Endothelial cell (in vitro differentiated cells): ENCODE results near the gene RABGAP1. TPM values are rescaled to one million over a fixed set of nuclear protein-coding genes. Genes with fewer than 3 reads are reported as not detected.

ENCODE experiments used
- DNase-seq: peaks from one replicate; pipeline ENCODE4 v3.0.0; 2021; ENCODE audit warnings: low spot score
- H3K27ac Mint-ChIP-seq: one replicate; pipeline ENCODE4 v1.8.0; 2021; ENCODE audit warnings: mixed read lengths, inconsistent platforms; ENCODE audit not compliant: unreplicated experiment
- H3K27me3 Mint-ChIP-seq: one replicate; pipeline ENCODE4 v1.8.0; 2021; ENCODE audit warnings: mild to moderate bottlenecking, moderate library complexity, mixed read lengths, inconsistent platforms; ENCODE audit not compliant: unreplicated experiment
- H3K36me3 Mint-ChIP-seq: one replicate; pipeline ENCODE4 v1.8.0; 2021; ENCODE audit warnings: mild to moderate bottlenecking, low read depth, mixed read lengths, inconsistent platforms; ENCODE audit not compliant: unreplicated experiment
- H3K4me1 Mint-ChIP-seq: one replicate; pipeline ENCODE4 v1.8.0; 2021; ENCODE audit warnings: mild to moderate bottlenecking, mixed read lengths, inconsistent platforms; ENCODE audit not compliant: unreplicated experiment
- H3K4me3 Mint-ChIP-seq: one replicate; pipeline ENCODE4 v1.8.0; 2021; ENCODE audit warnings: mild to moderate bottlenecking, mixed read lengths, inconsistent platforms; ENCODE audit not compliant: unreplicated experiment
- H3K9me3 Mint-ChIP-seq: one replicate; pipeline ENCODE4 v1.8.0; 2021; ENCODE audit warnings: mixed read lengths, inconsistent platforms; ENCODE audit not compliant: unreplicated experiment
- CTCF ChIP-seq: fragments of 200-600 bp; sonication (generic); IDR thresholded peaks from one replicate; pipeline ENCODE4 v1.5.0; 2021; ENCODE audit warnings: antibody characterized with exemption; ENCODE audit not compliant: unreplicated experiment
- total RNA-seq: library from RNA; stranded (reverse); fragmentation: NEBNext Ultra II Directional; extraction: Animal tissue kit (Norgen Biotek cat#: 25700); gene quantifications from one replicate; pipeline ENCODE4 v1.2.1, GENCODE V29; 2021; ENCODE audit not compliant: unreplicated experiment

Gene RABGAP1
- total RNA-seq, 1 donor from 2014 or later: 58.2 TPM

- peaks cover 12% of the 10 kb centered on the region for H3K36me3 Mint-ChIP-seq
- no peaks in the 10 kb centered on the region for H3K4me1 Mint-ChIP-seq
- H3K4me3 Mint-ChIP-seq: no peak overlapping the region
- H3K27me3 Mint-ChIP-seq: peaks cover 2% of the 10 kb centered on the region
- TF ChIP-seq CTCF: no peak
- H3K27ac Mint-ChIP-seq: no peak overlapping the region
- DNase-seq: no peak
- no peaks in the 10 kb centered on the region for H3K9me3 Mint-ChIP-seq
These were observed 20.3 kb downstream of the RABGAP1 start for GRCh38 chr9:122961139-122961538.

- H3K9me3 Mint-ChIP-seq: no peaks in the 10 kb centered on the region
- H3K27me3 Mint-ChIP-seq: peaks cover 2% of the 10 kb centered on the region
- peaks cover 14% of the 10 kb centered on the region for H3K36me3 Mint-ChIP-seq
- no peak overlapping the region for H3K4me3 Mint-ChIP-seq
- TF ChIP-seq CTCF: no peak
- H3K27ac Mint-ChIP-seq: no peak overlapping the region
- no peaks in the 10 kb centered on the region for H3K4me1 Mint-ChIP-seq
- no peak for DNase-seq
These were observed 34.4 kb downstream of the RABGAP1 start for GRCh38 chr9:122975196-122975595.

- Mint-ChIP-seq H3K27me3 (no peaks in the 10 kb centered on the region), H3K9me3 (no peaks in the 10 kb centered on the region), H3K4me3 (no peak overlapping the region), H3K27ac (no peak overlapping the region), H3K36me3 (no peaks in the 10 kb centered on the region), H3K4me1 (no peaks in the 10 kb centered on the region)
- no peak for DNase-seq
- no peak for TF ChIP-seq CTCF
These were observed 37.8 kb downstream of the RABGAP1 start for GRCh38 chr9:122978601-122979000.

GRCh38 chr9:122986010-122986409 lies 45.2 kb downstream of the RABGAP1 start:
- Mint-ChIP-seq H3K27ac (no peak overlapping the region), H3K27me3 (peaks cover 2% of the 10 kb centered on the region), H3K9me3 (no peaks in the 10 kb centered on the region), H3K36me3 (peaks cover 9% of the 10 kb centered on the region), H3K4me3 (no peak overlapping the region), H3K4me1 (no peaks in the 10 kb centered on the region)
- no peak for TF ChIP-seq CTCF
- DNase-seq: no peak

GRCh38 chr9:122988141-122988540 lies 47.3 kb downstream of the RABGAP1 start:
- H3K4me3 Mint-ChIP-seq: no peak overlapping the region
- no peak for DNase-seq
- peaks cover 2% of the 10 kb centered on the region for H3K27me3 Mint-ChIP-seq
- no peaks in the 10 kb centered on the region for H3K9me3 Mint-ChIP-seq
- H3K4me1 Mint-ChIP-seq: no peaks in the 10 kb centered on the region
- H3K27ac Mint-ChIP-seq: no peak overlapping the region
- H3K36me3 Mint-ChIP-seq: peaks cover 11% of the 10 kb centered on the region
- no peak for TF ChIP-seq CTCF
